Kidney glomerular epithelial cell (primary cell): ENCODE measurements around the gene TBX10.
"Not testable (repeated sequence)": the region's sequence is repeated elsewhere in the genome, so short reads cannot be mapped to it uniquely, and the experiment has no call there.

Experiments
- DNase-seq: peaks from one replicate; lab custom pipeline; 2025; lab: John Stamatoyannopoulos, UW

Gene TBX10

DNA sequence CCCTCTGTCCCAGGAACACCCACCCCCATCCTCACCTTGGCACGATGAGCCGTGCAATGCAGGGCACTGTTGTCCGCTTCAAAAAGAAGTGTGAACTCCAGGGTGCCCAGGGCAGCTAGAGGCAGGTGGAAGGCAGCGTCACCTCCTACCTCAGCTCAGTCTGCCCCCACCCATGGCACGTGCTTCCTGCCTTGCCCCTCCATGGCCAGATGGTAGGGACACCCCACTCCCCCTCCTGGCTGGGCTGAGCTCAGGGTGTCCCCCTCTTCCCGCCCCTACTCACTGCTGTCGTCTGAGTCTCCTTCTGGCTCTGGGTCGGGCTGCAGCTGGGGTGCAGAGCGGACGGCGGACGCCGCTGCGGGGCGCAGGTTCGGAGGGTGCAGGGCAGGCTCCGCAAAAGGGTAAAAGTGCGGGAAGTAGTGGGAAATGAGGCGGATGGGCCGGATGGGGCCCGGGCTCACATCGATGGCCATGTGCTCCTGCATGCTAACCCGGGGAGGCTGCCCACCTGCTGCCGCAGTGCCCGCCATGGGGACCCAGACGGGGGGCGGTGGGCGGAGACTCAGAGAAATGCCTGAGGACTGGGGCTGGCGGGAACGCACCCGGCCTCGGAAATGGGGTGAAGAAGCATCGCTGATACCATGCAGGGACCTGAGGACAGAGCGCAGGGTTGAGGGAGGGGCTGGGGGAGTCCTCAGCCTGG lies 23.7 kb downstream of the TBX10 start:
- DNase-seq, result no peak

DNA sequence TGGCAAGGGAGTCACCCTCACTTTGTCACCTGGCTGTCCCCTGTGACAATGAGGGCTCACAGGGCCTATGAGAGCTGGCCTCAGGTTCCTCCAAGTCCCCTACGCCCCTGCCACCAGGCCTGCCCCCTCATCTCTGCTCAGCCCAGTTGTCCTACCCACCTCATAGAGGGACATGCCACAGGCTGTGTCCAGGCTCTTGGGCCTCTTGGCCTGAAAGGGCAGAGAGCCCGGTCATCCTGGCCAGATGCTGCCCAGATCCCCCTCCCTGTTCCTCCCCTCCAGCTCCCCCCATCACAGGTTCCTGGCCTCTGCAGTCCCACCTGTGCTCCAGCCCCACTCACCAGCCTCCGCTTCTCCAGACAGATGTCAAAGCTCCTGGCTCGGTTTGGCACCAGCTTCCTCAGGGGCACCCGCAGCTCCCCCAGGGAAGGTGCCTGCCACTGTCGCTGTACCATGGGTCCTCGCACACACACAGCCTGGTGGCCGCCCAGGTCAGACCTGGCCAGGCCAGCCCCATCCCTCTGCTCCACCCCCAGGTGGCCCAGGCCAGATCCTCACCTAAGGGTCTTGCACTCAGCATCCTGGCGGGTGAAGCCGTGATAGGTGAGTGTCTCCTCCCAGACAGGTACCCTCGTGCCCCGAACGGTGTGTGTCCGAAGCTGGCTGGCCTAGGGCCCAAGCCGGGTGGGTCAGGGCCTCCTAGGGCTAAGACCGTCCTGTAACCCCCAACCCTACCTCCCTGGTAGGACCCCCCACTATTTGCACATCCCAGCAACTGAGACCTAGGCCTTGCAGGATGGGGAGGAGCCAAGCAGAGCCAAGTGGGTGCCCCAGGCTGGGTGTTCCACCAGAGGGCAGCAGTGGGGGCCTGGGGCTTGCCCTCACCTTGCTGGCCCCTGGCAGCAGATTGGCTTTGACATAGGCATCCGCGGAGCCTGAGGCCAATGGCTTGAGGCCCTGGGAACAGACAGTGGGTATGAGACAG lies 24.5 kb downstream of the TBX10 start:
- DNase-seq, result no peak

DNA sequence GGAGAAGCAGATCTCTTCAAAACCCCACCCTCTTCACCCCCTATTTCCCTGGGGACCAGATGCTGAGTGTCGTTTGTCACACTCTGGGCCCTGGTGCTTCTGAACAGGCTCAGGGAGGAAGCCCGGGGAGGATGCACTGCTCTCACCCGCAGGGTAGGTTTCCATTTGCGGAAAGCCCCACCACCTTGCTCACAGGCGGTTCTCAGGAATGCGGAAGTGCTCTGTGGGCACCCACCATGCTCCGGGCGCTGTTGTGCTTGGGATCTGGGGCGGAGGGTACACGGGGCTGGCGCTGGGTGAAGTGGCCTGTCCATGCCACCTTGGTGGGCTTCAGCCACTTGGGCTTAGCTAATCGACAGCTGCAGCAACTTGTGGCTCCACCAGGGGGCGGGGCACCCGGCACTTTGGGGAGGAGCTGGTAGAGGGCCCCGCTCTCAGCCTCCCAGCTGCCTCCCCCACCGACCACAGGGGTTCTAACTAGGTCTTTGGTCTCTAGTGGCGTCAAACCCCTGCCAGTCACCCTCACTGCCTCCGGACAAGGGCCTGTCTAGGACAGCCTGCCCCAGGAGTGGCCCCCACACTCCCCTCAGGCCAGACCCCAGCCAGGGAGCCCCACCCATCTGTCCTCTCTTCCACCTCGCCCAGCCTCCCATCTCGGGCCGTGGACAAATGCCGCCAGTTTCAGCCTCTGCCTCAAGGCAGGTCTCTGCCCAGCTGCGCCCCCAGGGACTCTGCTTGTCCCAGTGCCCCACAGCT lies 25.4 kb downstream of the TBX10 start:
- DNase-seq, result peak; percentile 32

DNA sequence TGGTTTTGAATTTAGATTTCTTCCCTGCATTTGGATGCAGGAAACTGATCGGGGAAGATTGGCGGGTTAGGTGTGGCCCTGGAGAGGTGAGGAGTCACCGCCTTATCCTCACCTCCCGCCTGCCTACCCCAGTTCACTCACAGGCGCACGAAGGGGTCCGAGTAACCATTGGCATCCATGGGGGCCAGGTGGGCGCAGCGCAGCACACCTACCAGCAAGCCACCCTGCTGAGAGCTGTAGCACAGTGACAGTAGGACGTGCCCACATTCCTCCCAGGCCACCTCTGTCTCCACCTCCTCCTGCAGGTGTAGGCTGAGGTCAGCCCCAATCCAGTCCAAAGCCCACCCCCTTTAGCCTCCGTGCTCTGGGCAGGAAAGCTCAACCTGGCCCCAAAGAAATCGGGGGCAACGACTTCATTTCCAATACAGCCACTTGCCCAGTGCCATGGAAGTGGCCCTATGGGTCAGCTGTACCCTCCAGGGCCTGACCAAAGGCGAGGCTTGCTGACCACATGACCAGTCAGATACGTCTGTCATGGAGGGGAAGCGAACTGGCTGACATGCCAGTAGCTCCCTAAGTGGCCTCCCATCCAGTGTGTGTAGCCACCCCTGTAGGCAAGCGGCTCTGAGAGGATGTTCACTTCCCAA lies 26.1 kb downstream of the TBX10 start:
- no peak for DNase-seq

- no peak for DNase-seq
Observed at GRCh38 chr11:67612751-67613150, 26.8 kb downstream of the TBX10 start.

GRCh38 chr11:67611704-67612587 lies 27.6 kb downstream of the TBX10 start:
- DNase-seq, result no peak

- DNase-seq, result no peak
Observed at GRCh38 chr11:67611165-67611564, 28.4 kb downstream of the TBX10 start.

DNA sequence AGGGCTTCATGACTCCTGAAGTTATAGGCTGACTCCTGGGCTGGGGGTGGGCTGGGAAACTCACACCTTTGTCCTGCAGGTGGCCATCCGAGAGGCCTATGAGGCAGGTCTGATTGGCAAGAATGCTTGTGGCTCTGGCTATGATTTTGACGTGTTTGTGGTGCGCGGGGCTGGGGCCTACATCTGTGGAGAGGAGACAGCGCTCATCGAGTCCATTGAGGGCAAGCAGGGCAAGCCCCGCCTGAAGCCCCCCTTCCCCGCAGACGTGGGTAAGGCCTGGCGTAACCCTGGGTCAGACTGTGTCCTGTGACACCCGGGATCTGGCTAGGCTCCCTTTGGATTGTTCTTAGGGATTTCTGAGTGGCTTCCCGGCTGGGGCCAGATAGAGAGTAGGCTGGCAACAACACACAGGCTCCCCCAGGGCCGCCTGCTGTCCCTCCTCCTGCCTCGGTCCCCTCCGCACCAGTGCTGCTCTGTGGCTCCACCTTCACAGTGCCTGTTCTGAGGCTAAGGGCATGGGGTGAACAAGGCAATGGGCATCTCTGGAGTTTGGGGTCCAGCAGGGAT lies 29.2 kb downstream of the TBX10 start:
- no peak for DNase-seq

DNA sequence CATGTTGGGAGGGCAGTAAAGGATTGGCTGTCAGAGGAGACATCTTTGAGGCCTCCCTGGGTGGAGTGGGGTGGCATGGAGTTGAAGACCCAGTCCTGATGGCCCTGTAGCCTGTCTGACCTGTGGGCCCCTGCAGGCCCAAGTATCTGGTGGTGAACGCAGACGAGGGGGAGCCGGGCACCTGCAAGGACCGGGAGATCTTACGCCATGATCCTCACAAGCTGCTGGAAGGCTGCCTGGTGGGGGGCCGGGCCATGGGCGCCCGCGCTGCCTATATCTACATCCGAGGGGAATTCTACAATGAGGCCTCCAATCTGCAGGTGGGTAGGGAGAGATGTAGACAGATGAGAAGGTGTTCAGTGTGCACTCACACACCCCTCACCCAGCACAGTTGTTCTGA lies 30.2 kb downstream of the TBX10 start:
- DNase-seq, result no peak

GRCh38 chr11:67608486-67608885 lies 31.1 kb downstream of the TBX10 start:
- no peak for DNase-seq

DNA sequence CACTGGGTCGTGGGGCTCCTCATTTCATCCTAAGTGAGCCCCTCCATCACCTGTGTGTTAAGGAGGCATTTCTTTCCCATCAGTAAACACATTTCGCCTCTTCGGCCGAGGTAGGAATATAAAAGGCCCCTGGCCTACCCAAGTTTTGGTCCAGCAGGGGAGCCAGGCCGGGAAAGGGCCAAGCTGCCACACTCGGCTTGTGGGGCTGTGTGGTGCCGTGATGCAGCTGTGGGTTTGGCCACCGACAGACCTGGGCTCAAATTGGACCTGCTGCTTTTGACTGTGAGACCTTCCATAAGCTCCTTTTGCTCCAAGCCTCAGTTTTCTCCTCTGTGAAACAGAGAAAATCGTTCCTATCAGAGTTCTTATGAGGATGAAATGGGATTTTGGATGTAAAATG lies 32.1 kb downstream of the TBX10 start:
- no peak for DNase-seq

DNA sequence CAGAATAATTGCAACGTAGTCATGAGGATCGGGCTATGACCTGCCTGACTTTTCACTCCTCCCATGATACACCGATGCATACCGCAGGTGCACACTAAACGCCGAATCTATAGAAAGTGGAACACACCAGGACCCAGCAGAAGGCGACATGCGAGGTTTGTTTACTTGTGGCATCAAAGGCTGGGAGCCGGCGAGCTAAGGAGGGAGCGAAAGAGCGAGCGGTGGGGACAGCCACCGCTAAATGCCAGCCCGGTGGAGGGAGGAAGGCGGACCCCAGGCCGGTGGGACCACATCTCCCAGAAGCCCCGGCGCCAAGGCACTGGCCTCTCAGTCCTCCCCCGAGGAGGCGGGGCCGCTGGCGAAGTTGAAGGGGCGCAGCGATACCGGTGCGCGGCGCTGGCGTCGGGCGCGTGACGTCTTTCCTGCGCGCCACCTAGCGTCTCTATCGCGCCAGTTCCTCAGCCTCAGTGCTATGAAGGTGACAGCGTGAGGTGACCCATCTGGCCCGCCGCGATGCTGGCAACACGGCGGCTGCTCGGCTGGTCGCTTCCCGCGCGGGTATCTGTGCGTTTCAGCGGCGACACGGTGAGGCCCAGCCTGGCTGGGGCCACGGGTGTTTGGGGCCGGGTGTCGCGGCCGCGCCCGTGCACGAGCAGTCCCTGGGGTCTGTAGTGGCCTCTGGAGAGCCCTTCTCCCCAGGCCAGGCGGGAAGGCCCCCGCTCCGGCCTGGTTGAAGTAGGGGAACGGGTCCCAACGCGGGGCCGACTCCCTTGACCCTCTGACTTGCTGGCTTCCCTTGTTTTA lies 32.9 kb downstream of the TBX10 start, which contains the start of gene NDUFV1:
NDUFV1 (plus strand) TSS at position 445 of the 804 bp plus-strand sequence; CDS start at position 514, 69 bp downstream.
- DNase-seq, result peak; percentile 85

- peak; percentile 14 for DNase-seq
Observed at GRCh38 chr11:67606093-67606491, 33.5 kb downstream of the TBX10 start.

- no peak for DNase-seq
Observed at GRCh38 chr11:67605231-67606011, 34.1 kb downstream of the TBX10 start.

GRCh38 chr11:67604815-67605214 lies 34.7 kb downstream of the TBX10 start:
- DNase-seq, result no peak

DNA sequence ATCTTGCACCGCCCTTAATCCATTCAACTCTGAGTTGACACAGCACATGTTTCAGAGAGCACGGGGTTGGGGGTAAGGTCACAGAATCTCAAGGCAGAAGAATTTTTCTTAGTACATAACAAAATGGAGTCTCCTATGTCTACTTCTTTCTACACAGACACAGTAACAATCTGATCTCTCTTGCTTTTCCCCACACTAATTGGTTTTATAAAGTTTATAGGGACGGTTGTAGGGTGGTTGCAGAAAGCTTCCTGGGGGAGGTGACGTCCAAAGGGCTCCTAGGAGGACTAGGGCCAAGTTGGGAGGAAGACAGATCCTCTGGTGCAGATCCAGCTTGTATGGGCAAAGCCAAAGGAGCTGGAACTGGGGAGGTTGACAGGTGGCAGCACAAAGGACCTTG lies 35.4 kb downstream of the TBX10 start:
- not testable (repeated sequence) for DNase-seq

DNA sequence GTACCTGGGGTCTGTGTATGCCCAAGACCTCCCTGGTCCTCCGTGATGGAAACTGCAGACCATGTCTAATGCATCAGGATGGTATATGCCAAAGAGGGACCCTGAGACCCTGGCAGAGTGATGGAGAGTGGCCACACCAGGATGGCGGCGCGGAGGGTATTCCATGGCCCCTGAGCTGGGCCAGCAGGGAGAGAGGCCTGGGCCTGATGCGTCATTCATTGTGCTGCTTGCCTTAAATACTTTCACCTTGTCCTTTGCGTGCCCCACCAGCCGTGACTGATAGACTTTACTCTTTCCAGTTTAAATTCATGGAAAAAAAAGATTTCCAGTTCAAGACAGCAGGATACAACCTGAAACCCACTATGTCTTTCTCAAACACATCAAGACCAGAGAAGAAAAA lies 38.5 kb downstream of the TBX10 start:
- DNase-seq, result no peak

- no peak for DNase-seq
Observed at GRCh38 chr11:67600324-67601029, 39.1 kb downstream of the TBX10 start.
